ENCODE data around the gene ATAD1. TPM values are rescaled to one million over a fixed set of nuclear protein-coding genes. Genes with fewer than 3 reads are reported as not detected.
A peak's percentile ranks its signal among the peaks of the same experiment; 100 is the strongest.
"Not testable (repeated sequence)": the region's sequence is repeated elsewhere in the genome, so short reads cannot be mapped to it uniquely, and the experiment has no call there.

Gene ATAD1
- polyA plus RNA-seq, 6 donors from 2014 or later, result 21.1 to 32.2 (median 30.4) TPM

- Mint-ChIP-seq H3K4me3 (no peak overlapping the region), H3K9me3 (peaks cover 0 to 3% (median 0%) of the 10 kb centered on the region in 7 donors), H3K27ac (no peak overlapping the region), H3K4me1 (no peaks in the 10 kb centered on the region), H3K27me3 (no peaks in the 10 kb centered on the region), H3K36me3 (peaks cover 0 to 7% of the 10 kb centered on the region in 2 donors)
- no peak for DNase-seq
- ATAC-seq (ENCODE audit: low read depth in 2 of 2), result no peak
These were observed 66.8 kb downstream of the ATAD1 start for GRCh38 chr10:87751274-87751673.

- Mint-ChIP-seq H3K36me3 (peaks cover 0 to 7% of the 10 kb centered on the region in 2 donors), H3K4me3 (no peak overlapping the region), H3K27me3 (no peaks in the 10 kb centered on the region), H3K4me1 (no peaks in the 10 kb centered on the region), H3K27ac (no peak overlapping the region), H3K9me3 (peaks cover 0 to 3% (median 0%) of the 10 kb centered on the region in 7 donors)
- no peak for ATAC-seq (ENCODE audit: low read depth in 2 of 2)
- DNase-seq, result no peak
These were observed 67.2 kb downstream of the ATAD1 start for GRCh38 chr10:87750817-87751216.

GRCh38 chr10:87750001-87750671 is 67.9 kb downstream of the ATAD1 start:
- ATAC-seq (ENCODE audit: low read depth in 2 of 2) (no peak), DNase-seq (no peak)
- peaks cover 0 to 7% of the 10 kb centered on the region in 2 donors for H3K36me3 Mint-ChIP-seq
- H3K4me1 Mint-ChIP-seq, result no peaks in the 10 kb centered on the region
- H3K27me3 Mint-ChIP-seq, result no peaks in the 10 kb centered on the region
- H3K9me3 Mint-ChIP-seq, result peaks cover 0 to 3% (median 0%) of the 10 kb centered on the region in 7 donors
- peak overlapping the region in 2 of 6 donors; percentile 9 to 60 for H3K27ac Mint-ChIP-seq
- no peak overlapping the region for H3K4me3 Mint-ChIP-seq

GRCh38 chr10:87748244-87748643 is 69.8 kb downstream of the ATAD1 start:
- DNase-seq, H3K36me3 Mint-ChIP-seq: not testable (repeated sequence)

GRCh38 chr10:87746911-87747310 is 71.1 kb downstream of the ATAD1 start:
- no peak overlapping the region for H3K27ac Mint-ChIP-seq
- H3K9me3 Mint-ChIP-seq, result peaks cover 0 to 3% (median 0%) of the 10 kb centered on the region in 7 donors

More at GRCh38 chr10:87748244-87748643, 69.8 kb downstream of the ATAD1 start:
- H3K4me1 Mint-ChIP-seq; H3K27ac Mint-ChIP-seq; H3K9me3 Mint-ChIP-seq; H3K27me3 Mint-ChIP-seq; H3K4me3 Mint-ChIP-seq; ATAC-seq (ENCODE audit: low read depth in 2 of 2): not testable (repeated sequence)

GRCh38 chr10:87744606-87745005 is 73.4 kb downstream of the ATAD1 start:
- Mint-ChIP-seq H3K27ac (no peak overlapping the region), H3K4me1 (no peaks in the 10 kb centered on the region), H3K27me3 (peaks cover 0 to 4% (median 0%) of the 10 kb centered on the region in 3 donors), H3K36me3 (no peaks in the 10 kb centered on the region), H3K9me3 (peaks cover 0 to 3% (median 0%) of the 10 kb centered on the region in 7 donors), H3K4me3 (no peak overlapping the region)
- DNase-seq, result no peak
- ATAC-seq (ENCODE audit: low read depth in 2 of 2), result no peak

More at GRCh38 chr10:87746911-87747310, 71.1 kb downstream of the ATAD1 start:
- Mint-ChIP-seq H3K36me3 (no peaks in the 10 kb centered on the region), H3K27me3 (no peaks in the 10 kb centered on the region), H3K4me1 (no peaks in the 10 kb centered on the region), H3K4me3 (no peak overlapping the region)
- ATAC-seq (ENCODE audit: low read depth in 2 of 2) (no peak), DNase-seq (no peak)

- H3K4me1 Mint-ChIP-seq; H3K9me3 Mint-ChIP-seq; H3K36me3 Mint-ChIP-seq; H3K4me3 Mint-ChIP-seq; ATAC-seq (ENCODE audit: low read depth in 2 of 2); H3K27me3 Mint-ChIP-seq; DNase-seq; H3K27ac Mint-ChIP-seq: not testable (repeated sequence)
These were observed 74.9 kb downstream of the ATAD1 start for GRCh38 chr10:87742992-87743610.

GRCh38 chr10:87740254-87740655 is 77.8 kb downstream of the ATAD1 start:
- Mint-ChIP-seq H3K27ac (no peak overlapping the region), H3K36me3 (no peaks in the 10 kb centered on the region), H3K4me1 (peaks cover 0 to 5% (median 0%) of the 10 kb centered on the region in 3 donors), H3K27me3 (peaks cover 0 to 10% (median 0%) of the 10 kb centered on the region in 3 donors), H3K9me3 (no peaks in the 10 kb centered on the region), H3K4me3 (no peak overlapping the region)
- no peak for ATAC-seq (ENCODE audit: low read depth in 2 of 2)
- DNase-seq, result no peak

- Mint-ChIP-seq H3K4me1 (peaks cover 0 to 5% (median 0%) of the 10 kb centered on the region in 3 donors), H3K4me3 (no peak overlapping the region), H3K27ac (no peak overlapping the region), H3K9me3 (no peaks in the 10 kb centered on the region), H3K27me3 (peaks cover 0 to 10% (median 0%) of the 10 kb centered on the region in 3 donors), H3K36me3 (no peaks in the 10 kb centered on the region)
- ATAC-seq (ENCODE audit: low read depth in 2 of 2), result no peak
- no peak for DNase-seq
These were observed 78.3 kb downstream of the ATAD1 start for GRCh38 chr10:87739703-87740102.

GRCh38 chr10:87738253-87738652 is 79.8 kb downstream of the ATAD1 start:
- not testable (repeated sequence) for DNase-seq; H3K27me3 Mint-ChIP-seq; H3K4me1 Mint-ChIP-seq; H3K27ac Mint-ChIP-seq; H3K9me3 Mint-ChIP-seq; H3K4me3 Mint-ChIP-seq; H3K36me3 Mint-ChIP-seq; ATAC-seq (ENCODE audit: low read depth in 2 of 2)

- H3K27me3 Mint-ChIP-seq, result peaks cover 0 to 10% (median 0%) of the 10 kb centered on the region in 3 donors
- peak overlapping the region in 1 of 6 donors; percentile 88 for H3K27ac Mint-ChIP-seq
- DNase-seq, result no peak
- H3K4me3 Mint-ChIP-seq, result no peak overlapping the region
- peaks cover 0 to 5% (median 0%) of the 10 kb centered on the region in 3 donors for H3K4me1 Mint-ChIP-seq
- no peaks in the 10 kb centered on the region for H3K9me3 Mint-ChIP-seq
- H3K36me3 Mint-ChIP-seq, result no peaks in the 10 kb centered on the region
- ATAC-seq (ENCODE audit: low read depth in 2 of 2), result peak in 1 of 2 donors; percentile 35
These were observed 82.8 kb downstream of the ATAD1 start for GRCh38 chr10:87734987-87735827.

GRCh38 chr10:87733081-87733480 is 84.9 kb downstream of the ATAD1 start:
- Mint-ChIP-seq H3K27me3 (peaks cover 0 to 5% (median 0%) of the 10 kb centered on the region in 3 donors), H3K4me1 (peaks cover 0 to 4% (median 0%) of the 10 kb centered on the region in 3 donors), H3K36me3 (no peaks in the 10 kb centered on the region), H3K9me3 (no peaks in the 10 kb centered on the region), H3K27ac (no peak overlapping the region), H3K4me3 (no peak overlapping the region)
- ATAC-seq (ENCODE audit: low read depth in 2 of 2) (no peak), DNase-seq (no peak)

- H3K27ac Mint-ChIP-seq, result no peak overlapping the region
- DNase-seq (no peak), ATAC-seq (ENCODE audit: low read depth in 2 of 2) (no peak)
- H3K4me1 Mint-ChIP-seq, result no peaks in the 10 kb centered on the region
- peaks cover 0 to 5% (median 0%) of the 10 kb centered on the region in 3 donors for H3K27me3 Mint-ChIP-seq
- no peaks in the 10 kb centered on the region for H3K9me3 Mint-ChIP-seq
- H3K36me3 Mint-ChIP-seq, result no peaks in the 10 kb centered on the region
- H3K4me3 Mint-ChIP-seq, result no peak overlapping the region
These were observed 88.1 kb downstream of the ATAD1 start for GRCh38 chr10:87729940-87730339.
